HCT116 (cell line): ENCODE measurements around the gene CYB5R3. TPM values are rescaled to one million over a fixed set of nuclear protein-coding genes. Genes with fewer than 3 reads are reported as not detected.

ENCODE experiments used
- ATAC-seq: fragments of 200-7000 bp; cut with Tn5 transposase; 2 replicates; pipeline ENCODE4 v1.9.1; 2020; ENCODE audit warnings: mild to moderate bottlenecking, moderate library complexity
- BruUV-seq: library from RNA; stranded (reverse); fragments of 400-500 nt; replicated peaks from 2 replicates; lab custom pipeline; 2021; lab: Mats Ljungman, UMichigan
- CTCF ChIA-PET: fragments of 300-600 bp; sonication (Branson Sonifier 250); formaldehyde crosslinking; loops from one replicate; lab custom pipeline; 2021; ENCODE audit warnings: antibody characterized with exemption; lab: Charles Lee
- POLR2A ChIA-PET: fragments of 300-600, 350-600 bp; sonication (Branson Sonifier 250); formaldehyde crosslinking; loops from one replicate; lab custom pipeline; 2021; ENCODE audit warnings: antibody characterized with exemption; lab: Charles Lee
- RAD21 ChIA-PET, 2 experiments: fragments of 300-600 bp; sonication (Branson Sonifier 250); formaldehyde crosslinking; loops; one replicate each; lab custom pipeline; 2023; ENCODE audit warnings: low total read pairs in 2 of 2; ENCODE audit not compliant: uncharacterized antibody in 2 of 2, unreplicated experiment in 2 of 2, low non-redundant PET in 1 of 2; lab: Charles Lee
- DNase-seq: peaks from one replicate; pipeline ENCODE4 v3.0.0-alpha.2; 2010; ENCODE audit warnings: low read depth, low spot score
- H2AFZ ChIP-seq: fragments of 200-600 bp; shearing (Covaris generic), sonication (generic); 2 replicates; pipeline ENCODE4 v1.6.1; 2017; ENCODE audit warnings: low read depth, mixed run types, mixed read lengths, antibody characterized with exemption, low read length; ENCODE audit not compliant: poor library complexity, severe bottlenecking
- H3K27ac ChIP-seq: 2 replicates; pipeline ENCODE4 v1.5.1; 2012; ENCODE audit warnings: low read depth, low read length
- H3K27me3 ChIP-seq: fragments of 200-600 bp; sonication (generic); 2 replicates; pipeline ENCODE4 v1.6.1; 2016; ENCODE audit warnings: mixed run types, low read length, mixed read lengths; ENCODE audit not compliant: insufficient read depth
- H3K36me3 ChIP-seq, 2 experiments: fragments of 200-500 bp in 1 of 2; fragments of 200-600 bp in 1 of 2; sonication (Bioruptor generic) in 1 of 2; sonication (generic) in 1 of 2; 2 replicates each; pipeline versions ENCODE4 v1.5.1 to v1.6.1; 2014 to 2016; ENCODE audit warnings: low read length in 2 of 2, inconsistent platforms in 1 of 2, mixed read lengths in 1 of 2, mixed run types in 1 of 2; ENCODE audit not compliant: insufficient read depth in 2 of 2, control insufficient read depth in 1 of 2
- H3K4me1 ChIP-seq, 2 experiments: fragments of 200-600 bp in 1 of 2; sonication (generic) in 1 of 2; 2 replicates each; pipeline versions ENCODE4 v1.5.1 to v1.6.1; 2012 to 2017; ENCODE audit warnings: low read length in 2 of 2, inconsistent platforms in 1 of 2, mild to moderate bottlenecking in 1 of 2, mixed read lengths in 1 of 2, mixed run types in 1 of 2, moderate library complexity in 1 of 2; ENCODE audit not compliant: insufficient read depth in 2 of 2, control insufficient read depth in 1 of 2
- H3K4me2 ChIP-seq: fragments of 200-600 bp; sonication (generic); 2 replicates; pipeline ENCODE4 v1.6.1; 2017; ENCODE audit warnings: mixed run types, low read length, mixed read lengths
- H3K4me3 ChIP-seq, 2 experiments: fragments of 200-600 bp in 1 of 2; sonication (generic) in 1 of 2; replicated peaks in 1 of 2; 2 replicates each; pipeline ENCODE4 v1.5.1; 2011 to 2016; ENCODE audit warnings: low read length in 2 of 2, control low read depth in 1 of 2, low read depth in 1 of 2, mild to moderate bottlenecking in 1 of 2, mixed read lengths in 1 of 2, mixed run types in 1 of 2
- H3K79me2 ChIP-seq: fragments of 200-600 bp; sonication (generic); 2 replicates; pipeline ENCODE4 v1.6.1; 2017; ENCODE audit warnings: mild to moderate bottlenecking, mixed run types, low read length, moderate library complexity, mixed read lengths; ENCODE audit not compliant: insufficient read depth
- H3K9ac ChIP-seq: fragments of 200-600 bp; sonication (generic); 2 replicates; pipeline ENCODE4 v1.6.1; 2016; ENCODE audit warnings: low read length, mixed read lengths
- H3K9me2 ChIP-seq: fragments of 200-600 bp; sonication (generic), shearing (Covaris generic); 2 replicates; pipeline ENCODE4 v1.6.1; 2017; ENCODE audit warnings: mixed run types, mild to moderate bottlenecking, moderate library complexity; ENCODE audit not compliant: insufficient read depth
- H3K9me3 ChIP-seq, 2 experiments: fragments of 200-500 bp in 1 of 2; fragments of 200-600 bp in 1 of 2; sonication (Bioruptor generic) in 1 of 2; sonication (generic) in 1 of 2; 2 replicates each; pipeline ENCODE4 v1.6.1; 2014 to 2017; ENCODE audit warnings: low read length in 2 of 2, mixed read lengths in 2 of 2, inconsistent platforms in 1 of 2, low read depth in 1 of 2, mild to moderate bottlenecking in 1 of 2, mixed run types in 1 of 2, moderate library complexity in 1 of 2; ENCODE audit not compliant: control insufficient read depth in 1 of 2, insufficient read depth in 1 of 2
- H4K20me1 ChIP-seq: fragments of 200-600 bp; sonication (generic), shearing (Covaris generic); 2 replicates; pipeline ENCODE4 v1.6.1; 2017; ENCODE audit warnings: mixed run types, mild to moderate bottlenecking, moderate library complexity; ENCODE audit not compliant: insufficient read depth
- CEBPB ChIP-seq: IDR thresholded peaks from 2 replicates; pipeline ENCODE4 v1.6.1; 2012; ENCODE audit warnings: low read depth
- FOSL1 ChIP-seq: IDR thresholded peaks from 2 replicates; pipeline ENCODE4 v1.6.1; 2012; ENCODE audit warnings: low read depth
- JUND ChIP-seq: IDR thresholded peaks from 2 replicates; pipeline ENCODE4 v1.6.1; 2012
- SIN3A ChIP-seq: IDR thresholded peaks from 2 replicates; pipeline ENCODE4 v1.6.1; 2012; ENCODE audit warnings: low read depth
- SRF ChIP-seq: IDR thresholded peaks from 2 replicates; pipeline ENCODE4 v1.6.1; 2012; ENCODE audit warnings: low read depth
- TCF7L2 ChIP-seq: IDR thresholded peaks from 2 replicates; pipeline ENCODE4 v1.7.0; 2011; ENCODE audit warnings: borderline replicate concordance, inconsistent platforms; ENCODE audit not compliant: insufficient read depth, insufficient read length; ENCODE audit errors: extremely low read depth
- ZFX ChIP-seq: fragments of 450-650 bp; IDR thresholded peaks from 2 replicates; pipeline ENCODE4 v1.6.1; 2017
- ZNF274 ChIP-seq: fragments of 200-500 bp; sonication (Bioruptor generic); IDR thresholded peaks from 2 replicates; pipeline ENCODE4 v1.6.1; 2014; ENCODE audit warnings: mild to moderate bottlenecking, low read depth, low read length, inconsistent platforms
- intact Hi-C: fragments of 100-400 bp; cut with micrococcal nuclease; formaldehyde crosslinking; loops from 2 replicates; pipeline ENCODE4 v1.10.0; 2022
- total RNA-seq: library from RNA; stranded (reverse); gene quantifications from one replicate; pipeline ENCODE4 v1.2.1, GENCODE V29; 2021; ENCODE audit not compliant: unreplicated experiment
- TF ChIP-seq, protein P1 (sequence below), 3 experiments: fragments of 200-600 bp in 1 of 3; sonication (generic) in 1 of 3; IDR thresholded peaks in 2 of 3; conservative IDR thresholded peaks in 1 of 3; 2 replicates each; pipeline ENCODE4 v1.5.1; 2012 to 2017; ENCODE audit warnings: low read depth in 2 of 3, low read length in 2 of 3, antibody characterized with exemption in 1 of 3, borderline replicate concordance in 1 of 3, control low read depth in 1 of 3, mild to moderate bottlenecking in 1 of 3, mixed read lengths in 1 of 3, mixed run types in 1 of 3, moderate library complexity in 1 of 3; ENCODE audit not compliant: insufficient read depth in 1 of 3

CYB5R3 gene
- total RNA-seq, 1 experiment from 2014 or later: 127 TPM

DNA sequence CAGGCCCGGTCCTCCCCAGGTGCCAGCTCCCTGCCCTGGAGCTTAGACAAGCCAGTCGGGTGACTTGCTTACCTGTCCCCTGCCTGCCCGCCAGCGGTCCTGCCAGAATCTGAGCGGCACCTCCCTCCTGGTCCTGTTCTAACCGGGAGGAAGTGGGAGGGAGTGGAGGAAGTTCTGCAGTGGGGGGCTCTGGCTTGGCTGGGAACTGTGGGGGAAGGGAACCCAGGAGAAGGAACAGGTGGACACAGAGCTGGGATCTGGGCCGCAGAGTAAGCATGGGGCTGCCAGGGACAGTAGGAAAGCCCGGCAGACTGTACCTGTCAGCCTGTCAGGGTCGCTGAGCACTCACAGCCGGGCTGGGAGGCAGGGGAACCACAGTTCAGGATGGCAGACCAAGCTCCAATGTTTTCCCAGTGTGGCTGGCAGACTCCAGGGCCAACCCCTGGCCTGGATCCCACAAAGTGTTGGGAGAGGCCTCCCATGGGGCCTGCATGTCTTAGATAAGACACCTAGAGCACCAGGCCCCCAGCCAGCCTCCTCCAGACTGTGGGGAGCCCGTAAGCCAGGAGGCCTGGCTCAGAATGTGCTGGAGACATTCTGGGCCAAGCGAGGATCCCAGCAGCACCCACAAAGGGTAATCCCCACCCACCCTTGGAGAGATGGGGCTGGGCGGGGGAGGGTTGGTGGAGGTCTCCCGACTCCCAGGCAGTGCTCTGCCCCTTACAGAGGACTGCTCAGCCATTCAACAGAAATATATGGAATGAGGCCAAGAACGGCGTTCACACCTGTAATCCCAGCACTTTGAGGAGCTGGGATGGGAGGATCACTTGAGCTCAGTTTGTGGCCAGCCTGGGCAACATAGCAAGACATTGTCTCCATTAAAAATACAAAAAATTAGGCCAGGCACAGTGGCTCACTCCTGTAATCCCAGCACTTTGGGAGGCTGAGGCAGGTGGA is 2.3 kb downstream of the CYB5R3 start:
- no peak overlapping the region; the same call in 1 of the 2 replicates for H3K27ac ChIP-seq
- no peak overlapping the region for H3K4me2 ChIP-seq
- H3K4me1 ChIP-seq: peaks cover 5 to 27% of the 10 kb centered on the region in 2 experiments; a peak in 3 of 4 replicates
- H3K9ac ChIP-seq: no peak overlapping the region
- H4K20me1 ChIP-seq: no peaks in the 10 kb centered on the region
- DNase-seq (no peak), ATAC-seq (no peak)
- intact Hi-C loops: no loop called here
- no peaks in the 10 kb centered on the region for H3K9me2 ChIP-seq
- BruUV-seq: no TSS peak
- no peaks in the 10 kb centered on the region for H3K9me3 ChIP-seq
- TF ChIP-seq JUND (no peak), SIN3A (no peak), TCF7L2 (no peak), ZFX (no peak), CEBPB (no peak), ZNF274 (no peak), SRF (no peak), FOSL1 (no peak)
- TF ChIP-seq, protein P1, sequence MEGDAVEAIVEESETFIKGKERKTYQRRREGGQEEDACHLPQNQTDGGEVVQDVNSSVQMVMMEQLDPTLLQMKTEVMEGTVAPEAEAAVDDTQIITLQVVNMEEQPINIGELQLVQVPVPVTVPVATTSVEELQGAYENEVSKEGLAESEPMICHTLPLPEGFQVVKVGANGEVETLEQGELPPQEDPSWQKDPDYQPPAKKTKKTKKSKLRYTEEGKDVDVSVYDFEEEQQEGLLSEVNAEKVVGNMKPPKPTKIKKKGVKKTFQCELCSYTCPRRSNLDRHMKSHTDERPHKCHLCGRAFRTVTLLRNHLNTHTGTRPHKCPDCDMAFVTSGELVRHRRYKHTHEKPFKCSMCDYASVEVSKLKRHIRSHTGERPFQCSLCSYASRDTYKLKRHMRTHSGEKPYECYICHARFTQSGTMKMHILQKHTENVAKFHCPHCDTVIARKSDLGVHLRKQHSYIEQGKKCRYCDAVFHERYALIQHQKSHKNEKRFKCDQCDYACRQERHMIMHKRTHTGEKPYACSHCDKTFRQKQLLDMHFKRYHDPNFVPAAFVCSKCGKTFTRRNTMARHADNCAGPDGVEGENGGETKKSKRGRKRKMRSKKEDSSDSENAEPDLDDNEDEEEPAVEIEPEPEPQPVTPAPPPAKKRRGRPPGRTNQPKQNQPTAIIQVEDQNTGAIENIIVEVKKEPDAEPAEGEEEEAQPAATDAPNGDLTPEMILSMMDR (IDR thresholded peaks at IDR 0.05 in 2 of 3, conservative IDR thresholded peaks at IDR 0.05 in 1 of 3; ENCODE audit: borderline replicate concordance in 1 of 3, insufficient read depth in 1 of 3, low read depth in 2 of 3, low read length in 2 of 3): no peak
- no peak overlapping the region for H2AFZ ChIP-seq
- no peaks in the 10 kb centered on the region for H3K36me3 ChIP-seq
- ChIA-PET CTCF (interaction anchor here (1.1 kb wide), 1 partner anchor 26 kb away, joined by 4 read pairs; no protein-coding TSS in a partner anchor), POLR2A (interaction anchor here (1.2 to 1.3 kb wide), 2 partner anchors 31 to 32 kb away, joined by 3 to 4 read pairs; partner anchors contain the start of gene POLDIP3), RAD21 (no interaction called here)
- H3K4me3 ChIP-seq: no peak overlapping the region
- no peaks in the 10 kb centered on the region for H3K27me3 ChIP-seq
- peaks cover 68% of the 10 kb centered on the region for H3K79me2 ChIP-seq
